SK-N-SH (cell line): ENCODE data around the gene FAT2. TPM values are rescaled to one million over a fixed set of nuclear protein-coding genes. Genes with fewer than 3 reads are reported as not detected.

Experiments
- CTCF ChIA-PET: fragments of 300-600, 350-600 bp; formaldehyde crosslinking; extraction: SDS; loops from one replicate; lab custom pipeline; 2021; lab: Yijun Ruan, JAX
- POLR2A ChIA-PET: fragments of 350-600 bp; sonication (Branson Sonifier 250); formaldehyde crosslinking; extraction: SDS; loops from one replicate; lab custom pipeline; 2020; ENCODE audit warnings: antibody characterized with exemption, inconsistent platforms; lab: Yijun Ruan, JAX
- DNase-seq: peaks from one replicate; pipeline ENCODE4 v3.0.0; 2012
- H2AFZ ChIP-seq: fragments of 200-600 bp; sonication (generic); 2 replicates; pipeline ENCODE4 v1.8.1; 2016; ENCODE audit warnings: antibody characterized with exemption, mild to moderate bottlenecking, low read depth
- H3F3A ChIP-seq: fragments of 200-600 bp; sonication (generic); replicated peaks from 2 replicates; pipeline ENCODE3; 2016; ENCODE audit warnings: antibody characterized with exemption, mild to moderate bottlenecking; ENCODE audit not compliant: insufficient read depth
- H3K27ac ChIP-seq, 2 experiments: fragments of 200-500 bp in 1 of 2; fragments of 200-600 bp in 1 of 2; sonication (Bioruptor generic) in 1 of 2; sonication (generic), shearing (Covaris generic) in 1 of 2; 2 replicates each; pipeline versions ENCODE4 v1.5.1 to v1.6.1; 2014 to 2016; ENCODE audit warnings: low read depth in 2 of 2, inconsistent platforms in 1 of 2, low read length in 1 of 2, mild to moderate bottlenecking in 1 of 2, mixed read lengths in 1 of 2
- H3K27me3 ChIP-seq: fragments of 200-600 bp; sonication (generic), shearing (Covaris generic); 2 replicates; pipeline ENCODE4 v1.6.1; 2016; ENCODE audit warnings: mixed run types; ENCODE audit not compliant: insufficient read depth
- H3K36me3 ChIP-seq, 2 experiments: fragments of 200-500 bp in 1 of 2; fragments of 200-600 bp in 1 of 2; sonication (Bioruptor generic) in 1 of 2; sonication (generic) in 1 of 2; replicated peaks in 1 of 2; 2 replicates each; pipeline versions ENCODE3 to v1.5.1; 2014 to 2016; ENCODE audit warnings: low read length in 1 of 2, mild to moderate bottlenecking in 1 of 2; ENCODE audit not compliant: insufficient read depth in 2 of 2, control insufficient read depth in 1 of 2
- H3K4me1 ChIP-seq, 2 experiments: fragments of 200-500 bp in 1 of 2; fragments of 200-600 bp in 1 of 2; sonication (Bioruptor generic) in 1 of 2; sonication (generic), shearing (Covaris generic) in 1 of 2; 2 replicates each; pipeline versions ENCODE4 v1.5.1 to v1.6.1; 2014 to 2016; ENCODE audit warnings: low read depth in 1 of 2, low read length in 1 of 2, mixed run types in 1 of 2; ENCODE audit not compliant: insufficient read depth in 2 of 2, control insufficient read depth in 1 of 2
- H3K4me2 ChIP-seq: fragments of 200-600 bp; sonication (generic), shearing (Covaris generic); 2 replicates; pipeline ENCODE4 v1.6.1; 2017; ENCODE audit warnings: mixed run types
- H3K4me3 ChIP-seq, 2 experiments: fragments of 200-500 bp in 1 of 2; fragments of 200-600 bp in 1 of 2; sonication (Bioruptor generic) in 1 of 2; sonication (generic), shearing (Covaris generic) in 1 of 2; 2 replicates each; pipeline versions ENCODE4 v1.5.1 to v1.8.1; 2014 to 2016; ENCODE audit warnings: low read depth in 2 of 2, inconsistent platforms in 1 of 2, low read length in 1 of 2, mild to moderate bottlenecking in 1 of 2, mixed read lengths in 1 of 2, moderate library complexity in 1 of 2
- H3K79me2 ChIP-seq: fragments of 200-600 bp; sonication (generic); 2 replicates; pipeline ENCODE4 v1.8.1; 2017; ENCODE audit warnings: mild to moderate bottlenecking; ENCODE audit not compliant: insufficient read depth
- H3K9ac ChIP-seq: fragments of 200-600 bp; sonication (generic); 2 replicates; pipeline ENCODE4 v1.6.1; 2017; ENCODE audit warnings: mixed run types
- H3K9me2 ChIP-seq: fragments of 200-600 bp; sonication (generic); 2 replicates; pipeline ENCODE4 v1.6.1; 2017; ENCODE audit warnings: mixed run types
- H3K9me3 ChIP-seq: fragments of 200-600 bp; sonication (generic); 2 replicates; pipeline ENCODE4 v1.6.1; 2017; ENCODE audit warnings: mixed run types, mild to moderate bottlenecking, moderate library complexity
- H4K20me1 ChIP-seq: fragments of 200-600 bp; sonication (generic); 2 replicates; pipeline ENCODE4 v1.6.1; 2017; ENCODE audit warnings: mild to moderate bottlenecking, mixed run types; ENCODE audit not compliant: insufficient read depth
- CHD2 ChIP-seq: fragments of 150-350 bp; IDR thresholded peaks from 2 replicates; pipeline ENCODE4 v1.6.1; 2018; ENCODE audit warnings: low read length; ENCODE audit not compliant: partially characterized antibody
- EZH2phosphoT487 ChIP-seq: fragments of 200-600 bp; sonication (generic); IDR thresholded peaks from 2 replicates; pipeline ENCODE4 v1.6.1; 2017; ENCODE audit warnings: low read depth, mixed run types, mild to moderate bottlenecking, antibody characterized with exemption, moderate library complexity, borderline replicate concordance
- FOXM1 ChIP-seq: IDR thresholded peaks from 2 replicates; pipeline ENCODE4 v1.4.0; 2012; ENCODE audit warnings: low read depth, mild to moderate bottlenecking
- RXRA ChIP-seq: IDR thresholded peaks from 2 replicates; pipeline ENCODE4 v1.4.0; 2012; ENCODE audit warnings: low read depth, mild to moderate bottlenecking, borderline replicate concordance
- TEAD4 ChIP-seq: IDR thresholded peaks from 2 replicates; pipeline ENCODE4 v1.4.0; 2012; ENCODE audit warnings: mild to moderate bottlenecking, borderline replicate concordance; ENCODE audit not compliant: insufficient read depth
- YY1 ChIP-seq: IDR thresholded peaks from 2 replicates; pipeline ENCODE4 v1.4.0; 2012; ENCODE audit warnings: low read depth, mild to moderate bottlenecking
- WGBS: methylation state at CpG from one replicate; pipeline ENCODE4 v1.1.6; 2017; ENCODE audit warnings: low lambda C conversion rate; 5-methylcytosine and 5-hydroxymethylcytosine counted together
- polyA plus RNA-seq, 3 experiments: library from polyadenylated mRNA; depleted of rRNA; stranded (reverse); fragments of >200 nt; gene quantifications; 2 replicates each; pipeline ENCODE4 v1.2.3, GENCODE V29; 2012
- TF ChIP-seq, protein P1 (sequence below): IDR thresholded peaks from 2 replicates; pipeline ENCODE4; 2012
- TF ChIP-seq, protein P2 (sequence below): IDR thresholded peaks from 2 replicates; pipeline ENCODE4 v1.6.1; 2012; ENCODE audit warnings: mild to moderate bottlenecking, low read depth, low read length, moderate library complexity

FAT2 gene
- polyA plus RNA-seq, 1 of the 3 experiments (the other 2 are of a cell fraction) = not detected

DNA sequence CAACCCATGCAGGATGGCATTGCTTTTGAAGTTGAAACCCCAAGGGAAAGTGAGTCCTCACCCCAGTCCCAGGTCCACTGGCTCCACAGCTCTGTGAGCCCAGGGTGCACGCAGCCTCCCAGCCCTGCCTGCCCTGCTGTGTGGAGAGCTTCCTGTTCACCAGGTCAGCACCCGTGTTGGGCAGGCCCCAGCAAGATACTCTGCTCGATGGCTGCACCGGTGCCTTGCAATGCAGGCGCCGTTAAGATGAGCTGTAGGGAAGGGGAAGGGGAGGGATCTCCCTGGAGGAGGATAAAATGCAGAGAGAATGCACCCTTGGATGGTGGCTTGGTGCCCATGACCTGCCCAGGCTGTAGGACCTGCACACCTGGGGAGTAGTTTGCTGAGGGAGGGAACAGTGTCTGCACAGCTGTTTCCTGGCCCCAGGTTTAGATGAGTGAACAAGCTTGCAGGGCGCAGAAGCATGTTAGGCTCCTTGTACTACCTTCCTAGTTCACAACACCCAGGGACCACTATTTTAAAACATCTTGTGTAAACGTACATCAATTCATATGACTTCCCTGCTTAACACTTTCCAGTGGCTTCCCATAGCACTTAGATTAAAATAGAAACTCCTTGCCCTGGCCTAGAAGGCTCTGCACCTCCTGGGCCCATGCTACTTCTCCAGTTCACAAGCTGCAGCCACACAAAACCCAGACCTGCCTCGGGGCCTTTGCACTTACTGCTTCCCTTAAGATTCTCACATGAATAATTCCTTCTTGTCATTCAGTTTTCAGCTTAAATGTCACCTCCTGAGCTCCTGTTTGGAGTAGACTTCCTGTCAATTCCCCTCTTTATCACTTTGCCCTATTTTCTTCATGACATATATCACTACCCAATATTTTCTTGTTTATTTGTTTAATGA is 19.6 kb downstream of the FAT2 start:
- POLR2A ChIA-PET = no interaction called here
- WGBS = 45% methylated on average over 8 of the region's 9 CpGs

More for the DNA sequence above, 19.6 kb downstream of the FAT2 start:
- no peaks in the 10 kb centered on the region for H3K79me2 ChIP-seq
- peaks cover 12% of the 10 kb centered on the region; the same call in 1 of the 2 replicates for H3K27me3 ChIP-seq
- no peaks in the 10 kb centered on the region for H3K9me2 ChIP-seq
- H3K4me1 ChIP-seq = peaks cover 0 to 4% of the 10 kb centered on the region in 2 experiments; a peak in 1 of 4 replicates
- DNase-seq = no peak
- TF ChIP-seq, protein P1, sequence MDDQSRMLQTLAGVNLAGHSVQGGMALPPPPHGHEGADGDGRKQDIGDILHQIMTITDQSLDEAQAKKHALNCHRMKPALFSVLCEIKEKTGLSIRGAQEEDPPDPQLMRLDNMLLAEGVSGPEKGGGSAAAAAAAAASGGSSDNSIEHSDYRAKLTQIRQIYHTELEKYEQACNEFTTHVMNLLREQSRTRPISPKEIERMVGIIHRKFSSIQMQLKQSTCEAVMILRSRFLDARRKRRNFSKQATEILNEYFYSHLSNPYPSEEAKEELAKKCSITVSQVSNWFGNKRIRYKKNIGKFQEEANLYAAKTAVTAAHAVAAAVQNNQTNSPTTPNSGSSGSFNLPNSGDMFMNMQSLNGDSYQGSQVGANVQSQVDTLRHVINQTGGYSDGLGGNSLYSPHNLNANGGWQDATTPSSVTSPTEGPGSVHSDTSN = no peak
- TF ChIP-seq YY1 (no peak), CHD2 (no peak), RXRA (no peak), TEAD4 (no peak), FOXM1 (no peak), EZH2phosphoT487 (no peak)
- TF ChIP-seq, protein P2, sequence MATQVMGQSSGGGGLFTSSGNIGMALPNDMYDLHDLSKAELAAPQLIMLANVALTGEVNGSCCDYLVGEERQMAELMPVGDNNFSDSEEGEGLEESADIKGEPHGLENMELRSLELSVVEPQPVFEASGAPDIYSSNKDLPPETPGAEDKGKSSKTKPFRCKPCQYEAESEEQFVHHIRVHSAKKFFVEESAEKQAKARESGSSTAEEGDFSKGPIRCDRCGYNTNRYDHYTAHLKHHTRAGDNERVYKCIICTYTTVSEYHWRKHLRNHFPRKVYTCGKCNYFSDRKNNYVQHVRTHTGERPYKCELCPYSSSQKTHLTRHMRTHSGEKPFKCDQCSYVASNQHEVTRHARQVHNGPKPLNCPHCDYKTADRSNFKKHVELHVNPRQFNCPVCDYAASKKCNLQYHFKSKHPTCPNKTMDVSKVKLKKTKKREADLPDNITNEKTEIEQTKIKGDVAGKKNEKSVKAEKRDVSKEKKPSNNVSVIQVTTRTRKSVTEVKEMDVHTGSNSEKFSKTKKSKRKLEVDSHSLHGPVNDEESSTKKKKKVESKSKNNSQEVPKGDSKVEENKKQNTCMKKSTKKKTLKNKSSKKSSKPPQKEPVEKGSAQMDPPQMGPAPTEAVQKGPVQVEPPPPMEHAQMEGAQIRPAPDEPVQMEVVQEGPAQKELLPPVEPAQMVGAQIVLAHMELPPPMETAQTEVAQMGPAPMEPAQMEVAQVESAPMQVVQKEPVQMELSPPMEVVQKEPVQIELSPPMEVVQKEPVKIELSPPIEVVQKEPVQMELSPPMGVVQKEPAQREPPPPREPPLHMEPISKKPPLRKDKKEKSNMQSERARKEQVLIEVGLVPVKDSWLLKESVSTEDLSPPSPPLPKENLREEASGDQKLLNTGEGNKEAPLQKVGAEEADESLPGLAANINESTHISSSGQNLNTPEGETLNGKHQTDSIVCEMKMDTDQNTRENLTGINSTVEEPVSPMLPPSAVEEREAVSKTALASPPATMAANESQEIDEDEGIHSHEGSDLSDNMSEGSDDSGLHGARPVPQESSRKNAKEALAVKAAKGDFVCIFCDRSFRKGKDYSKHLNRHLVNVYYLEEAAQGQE = no peak
- CTCF ChIA-PET = interaction anchor here (1.1 to 1.9 kb wide), 2 partner anchors 48 to 59 kb away, joined by 3 to 5 read pairs; no protein-coding TSS in a partner anchor
- H3F3A ChIP-seq = no peaks in the 10 kb centered on the region
- H3K4me3 ChIP-seq = no peak overlapping the region
- no peaks in the 10 kb centered on the region for H4K20me1 ChIP-seq
- H3K4me2 ChIP-seq = no peak overlapping the region
- H3K27ac ChIP-seq = no peak overlapping the region
- H3K9ac ChIP-seq = no peak overlapping the region
- H3K9me3 ChIP-seq = no peaks in the 10 kb centered on the region
- H2AFZ ChIP-seq = no peak overlapping the region
- H3K36me3 ChIP-seq = no peaks in the 10 kb centered on the region
